OCI-LY1 (cell line): ENCODE data around the gene PTPRM.

Experiments used
- CTCF ChIP-seq: fragments of 200-600 bp; sonication (generic), shearing (Covaris generic); IDR thresholded peaks from 2 replicates; pipeline ENCODE4 v1.5.1; 2017; ENCODE audit warnings: mild to moderate bottlenecking, antibody characterized with exemption, low read length, moderate library complexity, mixed read lengths
- EZH2 ChIP-seq: fragments of 200-600 bp; sonication (generic), shearing (Covaris generic); IDR thresholded peaks from 2 replicates; pipeline ENCODE4 v1.8.0; 2017; ENCODE audit warnings: borderline replicate concordance, mixed run types, mild to moderate bottlenecking, antibody characterized with exemption, low read length, moderate library complexity, mixed read lengths

- no peak for TF ChIP-seq CTCF
- TF ChIP-seq EZH2 = no peak
These were observed 10.6 kb downstream of the PTPRM start for GRCh38 chr18:7577706-7578105.
